ENCODE measurements around the gene SLC22A9. TPM values are rescaled to one million over a fixed set of nuclear protein-coding genes. Genes with fewer than 3 reads are reported as not detected.

SLC22A9 gene
- total RNA-seq, 4 donors from 2014 or later: not detected

DNA sequence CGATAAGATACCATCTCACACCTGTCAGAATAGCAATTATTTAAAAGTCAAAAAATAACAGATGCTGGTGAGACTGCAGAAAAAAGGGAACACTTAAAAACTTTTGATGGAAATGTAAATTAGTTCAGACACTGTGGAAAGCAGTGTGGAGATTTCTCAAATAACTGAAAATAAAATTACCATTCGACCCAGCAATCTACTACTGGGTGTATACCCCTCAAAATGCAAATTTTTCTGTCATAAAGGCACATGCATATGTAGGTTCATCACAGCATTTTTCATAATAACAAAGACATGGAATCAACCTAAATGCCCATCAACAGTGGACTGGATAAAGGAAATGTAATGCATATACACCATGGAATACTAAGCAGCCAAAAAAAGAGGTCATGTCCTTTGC is 10.5 kb downstream of the SLC22A9 start:
- TF ChIP-seq POLR2A (IDR thresholded peaks at IDR 0.05): no peak
- no peak for TF ChIP-seq POLR2AphosphoS5 (IDR thresholded peaks at IDR 0.05)
- TF ChIP-seq, protein P1, sequence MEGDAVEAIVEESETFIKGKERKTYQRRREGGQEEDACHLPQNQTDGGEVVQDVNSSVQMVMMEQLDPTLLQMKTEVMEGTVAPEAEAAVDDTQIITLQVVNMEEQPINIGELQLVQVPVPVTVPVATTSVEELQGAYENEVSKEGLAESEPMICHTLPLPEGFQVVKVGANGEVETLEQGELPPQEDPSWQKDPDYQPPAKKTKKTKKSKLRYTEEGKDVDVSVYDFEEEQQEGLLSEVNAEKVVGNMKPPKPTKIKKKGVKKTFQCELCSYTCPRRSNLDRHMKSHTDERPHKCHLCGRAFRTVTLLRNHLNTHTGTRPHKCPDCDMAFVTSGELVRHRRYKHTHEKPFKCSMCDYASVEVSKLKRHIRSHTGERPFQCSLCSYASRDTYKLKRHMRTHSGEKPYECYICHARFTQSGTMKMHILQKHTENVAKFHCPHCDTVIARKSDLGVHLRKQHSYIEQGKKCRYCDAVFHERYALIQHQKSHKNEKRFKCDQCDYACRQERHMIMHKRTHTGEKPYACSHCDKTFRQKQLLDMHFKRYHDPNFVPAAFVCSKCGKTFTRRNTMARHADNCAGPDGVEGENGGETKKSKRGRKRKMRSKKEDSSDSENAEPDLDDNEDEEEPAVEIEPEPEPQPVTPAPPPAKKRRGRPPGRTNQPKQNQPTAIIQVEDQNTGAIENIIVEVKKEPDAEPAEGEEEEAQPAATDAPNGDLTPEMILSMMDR (IDR thresholded peaks at IDR 0.05): no peak
- H3K4me1 ChIP-seq: no peaks in the 10 kb centered on the region
- H3K36me3 ChIP-seq: no peaks in the 10 kb centered on the region
- no peak overlapping the region for H3K4me3 ChIP-seq
- WGBS, 2 donors (ENCODE audit: low coverage in 1 of 2): 34 to 50% methylated on average over 2 of the region's 2 CpGs
- H3K27me3 ChIP-seq: no peaks in the 10 kb centered on the region
- no peak for ATAC-seq
- H3K27ac ChIP-seq: no peak overlapping the region
- H3K9me3 ChIP-seq: no peaks in the 10 kb centered on the region

DNA sequence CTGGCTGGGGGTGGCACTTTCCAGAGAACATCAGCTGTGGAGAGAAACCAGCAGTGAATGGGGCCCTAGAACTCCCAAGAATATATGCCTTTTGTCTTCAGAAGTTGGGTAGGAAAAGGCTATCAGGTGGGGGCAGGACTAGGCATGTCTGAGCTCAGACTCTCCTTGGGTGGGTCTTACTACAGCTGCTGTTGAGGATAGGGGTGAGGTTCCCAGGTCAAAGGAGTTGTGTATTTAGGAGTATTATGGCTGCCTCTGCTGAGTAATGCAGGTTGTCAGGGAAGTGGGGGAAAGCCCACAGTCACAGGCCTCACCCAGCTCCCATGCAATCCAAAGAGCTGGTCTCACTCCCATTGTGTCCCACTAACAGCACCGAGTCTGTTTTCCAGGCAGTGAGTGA is 26.1 kb downstream of the SLC22A9 start:
- no peak for ATAC-seq
- Histone ChIP-seq H3K4me1 (no peaks in the 10 kb centered on the region), H3K27ac (no peak overlapping the region), H3K27me3 (peaks cover 25% of the 10 kb centered on the region), H3K9me3 (no peaks in the 10 kb centered on the region), H3K4me3 (no peak overlapping the region), H3K36me3 (no peaks in the 10 kb centered on the region)
- WGBS, 2 donors (ENCODE audit: low coverage in 1 of 2): no CpG with 5 or more reads among the region's 1 CpG
- no peak for TF ChIP-seq POLR2A (IDR thresholded peaks at IDR 0.05)
- no peak for TF ChIP-seq POLR2AphosphoS5 (IDR thresholded peaks at IDR 0.05)
- TF ChIP-seq, protein P1 (IDR thresholded peaks at IDR 0.05): no peak
- TF ChIP-seq EP300 (IDR thresholded peaks at IDR 0.05): no peak

DNA sequence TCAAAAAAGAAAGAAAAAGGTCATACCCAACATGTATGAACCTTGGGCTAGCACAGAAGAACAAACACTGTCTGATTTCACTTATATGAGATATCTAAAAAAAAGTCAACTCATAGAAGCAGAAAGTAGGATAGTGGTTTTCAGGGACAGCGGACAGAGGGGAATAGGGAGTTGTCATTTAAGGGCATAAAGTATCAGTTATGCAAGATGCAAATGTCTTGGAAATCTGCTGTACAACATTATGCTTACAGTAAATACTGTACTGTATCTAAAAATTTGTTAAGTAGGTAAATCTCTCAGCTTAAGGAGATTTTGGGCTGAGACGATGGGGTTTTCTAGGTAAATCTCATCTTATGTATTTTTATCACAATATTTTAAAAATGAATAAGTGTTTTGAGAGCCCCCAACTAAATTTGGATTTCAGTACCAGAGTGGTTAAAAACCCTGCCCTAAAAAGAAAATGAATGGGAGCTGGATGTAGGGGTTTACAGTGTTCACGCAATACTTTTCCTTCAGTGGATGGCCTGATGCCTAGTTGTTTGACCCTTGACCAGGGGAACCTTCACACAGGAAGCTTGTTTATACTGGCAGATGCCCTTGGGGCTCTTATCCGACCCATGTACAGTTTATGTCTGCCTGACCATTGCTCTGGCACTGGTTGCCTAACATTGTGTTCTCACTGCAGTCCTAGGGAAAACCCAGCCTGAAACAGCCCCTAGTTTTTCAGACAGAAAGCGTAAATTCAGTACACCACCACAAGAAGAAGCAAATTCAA is 34.8 kb downstream of the SLC22A9 start:
- no peak overlapping the region for H3K4me3 ChIP-seq
- TF ChIP-seq, protein P1 (IDR thresholded peaks at IDR 0.05): no peak
- TF ChIP-seq POLR2A (IDR thresholded peaks at IDR 0.05): no peak
- no peak for TF ChIP-seq EP300 (IDR thresholded peaks at IDR 0.05)
- TF ChIP-seq POLR2AphosphoS5 (IDR thresholded peaks at IDR 0.05): no peak
- no peaks in the 10 kb centered on the region for H3K9me3 ChIP-seq
- H3K27ac ChIP-seq: no peak overlapping the region
- H3K4me1 ChIP-seq: no peaks in the 10 kb centered on the region
- no peak for ATAC-seq
- whole genome bisulfite sequencing, 2 donors (ENCODE audit: low coverage in 1 of 2): 61 to 72% methylated on average over 4 to 5 of the region's 5 CpGs
- no peaks in the 10 kb centered on the region for H3K36me3 ChIP-seq
- peaks cover 5% of the 10 kb centered on the region for H3K27me3 ChIP-seq

DNA sequence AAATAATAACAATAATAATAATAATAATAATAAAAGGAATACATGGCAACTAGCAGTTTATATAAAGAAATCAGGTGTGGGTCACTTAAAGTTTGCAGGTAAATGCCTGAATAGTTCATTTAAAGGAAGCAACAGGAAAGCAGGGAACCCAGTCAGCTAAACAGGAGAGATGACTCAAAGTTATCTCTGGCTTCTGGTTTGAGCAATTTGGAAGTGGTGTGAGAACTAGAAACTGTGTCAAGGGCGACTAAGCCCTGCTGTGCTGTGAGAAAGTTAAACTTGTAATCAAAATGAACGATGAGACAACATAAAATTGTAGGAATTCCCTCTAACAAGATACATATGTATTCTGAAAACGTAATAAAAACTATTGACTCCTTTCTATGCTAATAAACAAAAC is 35.5 kb downstream of the SLC22A9 start:
- peaks cover 5% of the 10 kb centered on the region for H3K27me3 ChIP-seq
- H3K27ac ChIP-seq: no peak overlapping the region
- TF ChIP-seq POLR2A (IDR thresholded peaks at IDR 0.05) (no peak), POLR2AphosphoS5 (IDR thresholded peaks at IDR 0.05) (no peak), EP300 (IDR thresholded peaks at IDR 0.05) (no peak)
- TF ChIP-seq, protein P1 (IDR thresholded peaks at IDR 0.05): no peak
- H3K4me1 ChIP-seq: no peaks in the 10 kb centered on the region
- 48 to 57% methylated on average over 3 of the region's 3 CpGs for WGBS, 2 donors (ENCODE audit: low coverage in 1 of 2)
- no peaks in the 10 kb centered on the region for H3K9me3 ChIP-seq
- no peak for ATAC-seq
- no peak overlapping the region for H3K4me3 ChIP-seq
- no peaks in the 10 kb centered on the region for H3K36me3 ChIP-seq

DNA sequence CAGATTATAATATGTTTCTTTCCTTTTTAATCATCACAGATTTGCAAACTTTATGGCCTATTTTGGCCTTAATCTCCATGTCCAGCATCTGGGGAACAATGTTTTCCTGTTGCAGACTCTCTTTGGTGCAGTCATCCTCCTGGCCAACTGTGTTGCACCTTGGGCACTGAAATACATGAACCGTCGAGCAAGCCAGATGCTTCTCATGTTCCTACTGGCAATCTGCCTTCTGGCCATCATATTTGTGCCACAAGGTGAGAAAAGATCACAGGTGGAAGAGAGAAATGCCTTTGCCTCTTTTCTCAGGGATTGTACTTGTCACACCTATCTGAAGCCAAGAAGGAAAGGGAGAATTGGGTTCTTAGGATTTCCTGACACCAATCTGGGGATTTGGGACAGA is 36.9 kb downstream of the SLC22A9 start:
- H3K27ac ChIP-seq: no peak overlapping the region
- H3K9me3 ChIP-seq: no peaks in the 10 kb centered on the region
- no peak for ATAC-seq
- no peak overlapping the region for H3K4me3 ChIP-seq
- TF ChIP-seq, protein P1 (IDR thresholded peaks at IDR 0.05): no peak
- 83% methylated on average over 2 of the region's 2 CpGs; no CpG with 5 or more reads in 1 of the 2 donors for WGBS, 2 donors (ENCODE audit: low coverage in 1 of 2)
- H3K4me1 ChIP-seq: no peaks in the 10 kb centered on the region
- no peaks in the 10 kb centered on the region for H3K36me3 ChIP-seq
- peaks cover 5% of the 10 kb centered on the region for H3K27me3 ChIP-seq

Measured in gastroesophageal sphincter (tissue), 4 donors.